Measurements from ENCODE around the gene MED8.

The MED8 gene

GRCh38 chr1:43358121-43358745 is 31.4 kb downstream of the MED8 start:
- DNase-seq = no peak

- DNase-seq = no peak
Observed at GRCh38 chr1:43357251-43357650, 32.3 kb downstream of the MED8 start.

GRCh38 chr1:43354936-43355335 is 34.7 kb downstream of the MED8 start:
- no peak for DNase-seq

GRCh38 chr1:43354471-43354870 is 35.1 kb downstream of the MED8 start:
- DNase-seq = no peak

- DNase-seq = no peak
Observed at GRCh38 chr1:43352881-43353280, 36.7 kb downstream of the MED8 start.

- DNase-seq = no peak
Observed at GRCh38 chr1:43352351-43352705, 37.3 kb downstream of the MED8 start.

GRCh38 chr1:43351421-43352350 is 37.9 kb downstream of the MED8 start:
- DNase-seq = no peak

GRCh38 chr1:43350976-43351375 is 38.6 kb downstream of the MED8 start:
- no peak for DNase-seq

GRCh38 chr1:43349594-43350306 is 39.9 kb downstream of the MED8 start:
- DNase-seq = no peak

GRCh38 chr1:43348809-43349593 is 40.6 kb downstream of the MED8 start:
- DNase-seq = peak; percentile 79

GRCh38 chr1:43348343-43348808 is 41.2 kb downstream of the MED8 start:
- no peak for DNase-seq

- DNase-seq = no peak
Observed at GRCh38 chr1:43346636-43347035, 43.0 kb downstream of the MED8 start.

- DNase-seq = no peak
Observed at GRCh38 chr1:43345120-43345519, 44.5 kb downstream of the MED8 start.

- DNase-seq = no peak
Observed at GRCh38 chr1:43344267-43344850, 45.2 kb downstream of the MED8 start.

GRCh38 chr1:43340559-43340958 is 49.0 kb downstream of the MED8 start:
- no peak for DNase-seq

- DNase-seq = no peak
Observed at GRCh38 chr1:43339584-43340232, 49.9 kb downstream of the MED8 start.

GRCh38 chr1:43338001-43338400 is 51.6 kb downstream of the MED8 start:
- no peak for DNase-seq

- DNase-seq = no peak
Observed at GRCh38 chr1:43337588-43337987, 52.0 kb downstream of the MED8 start, which contains the start of gene MPL. Gene MPL (plus strand): TSS chr1:43337818. CDS start chr1:43337849, 31 bp downstream.

- no peak for DNase-seq
Observed at GRCh38 chr1:43334453-43335205, 55.0 kb downstream of the MED8 start.

Data from femur (tissue), 1 donor.